Endothelial cell of umbilical vein (primary cell): ENCODE data around the gene TJP1. TPM values are rescaled to one million over a fixed set of nuclear protein-coding genes. Genes with fewer than 3 reads are reported as not detected.

Experiments
- BruUV-seq: library from RNA; stranded (reverse); fragments of 400-500 nt; replicated peaks from 2 replicates; lab custom pipeline; 2021; lab: Mats Ljungman, UMichigan
- CTCF ChIA-PET: fragments of 300-600, 350-600 bp; sonication (Branson Sonifier 250); formaldehyde crosslinking; loops from one replicate; lab custom pipeline; 2021; ENCODE audit warnings: antibody characterized with exemption, inconsistent platforms; lab: Charles Lee
- POLR2A ChIA-PET: fragments of 300-600, 350-600 bp; sonication (Branson Sonifier 250); formaldehyde crosslinking; loops from one replicate; lab custom pipeline; 2021; ENCODE audit warnings: antibody characterized with exemption, inconsistent platforms; lab: Charles Lee
- DNase-seq: peaks from one replicate; pipeline ENCODE4 v3.0.0-alpha.2; 2011; ENCODE audit warnings: low read depth, low spot score
- FAIRE-seq: peaks from 2 replicates; lab custom pipeline; 2011; peaks lifted over from hg19 to GRCh38; lab: Jason Lieb, UNC
- H2AFZ ChIP-seq: 2 replicates; pipeline ENCODE4 v1.6.0; 2012; ENCODE audit warnings: low read depth, low read length, control low read depth, inconsistent platforms
- H3K27ac ChIP-seq: 2 replicates; pipeline ENCODE4 v1.5.1; 2011; ENCODE audit warnings: low read depth, mild to moderate bottlenecking, control low read depth, low read length, moderate library complexity; ENCODE audit not compliant: insufficient read depth
- H3K27me3 ChIP-seq, 2 experiments: 2 replicates each; pipeline versions ENCODE4 v1.6.0 to v1.6.1; 2011; ENCODE audit warnings: low read length in 2 of 2, mixed read lengths in 1 of 2; ENCODE audit not compliant: control insufficient read depth in 2 of 2, insufficient read depth in 2 of 2
- H3K36me3 ChIP-seq, 2 experiments: 2 replicates in 1 of 2; 3 replicates in 1 of 2; pipeline ENCODE4 v1.5.1; 2011; ENCODE audit warnings: low read length in 2 of 2, mild to moderate bottlenecking in 1 of 2, moderate library complexity in 1 of 2; ENCODE audit not compliant: control insufficient read depth in 2 of 2, insufficient read depth in 2 of 2; ENCODE audit errors: extremely low read depth in 1 of 2
- H3K4me1 ChIP-seq: 3 replicates; pipeline ENCODE4 v1.5.1; 2011; ENCODE audit warnings: mild to moderate bottlenecking, low read length; ENCODE audit not compliant: control insufficient read depth, insufficient read depth; ENCODE audit errors: extremely low read depth
- H3K4me2 ChIP-seq: 2 replicates; pipeline ENCODE4 v1.6.1; 2011; ENCODE audit warnings: low read length, control low read depth, mixed read lengths; ENCODE audit not compliant: insufficient read depth
- H3K4me3 ChIP-seq, 3 experiments: fragments of 200-600 bp in 1 of 3; sonication (generic), shearing (Covaris generic) in 1 of 3; replicated peaks in 1 of 3; 2 replicates each; pipeline ENCODE4 v1.5.1; 2011 to 2016; ENCODE audit warnings: control low read depth in 3 of 3, low read length in 3 of 3, mild to moderate bottlenecking in 2 of 3, inconsistent platforms in 1 of 3, low read depth in 1 of 3, moderate library complexity in 1 of 3; ENCODE audit not compliant: insufficient read depth in 1 of 3
- H3K79me2 ChIP-seq: 2 replicates; pipeline ENCODE4 v1.6.0; 2012; ENCODE audit warnings: low read length, inconsistent platforms; ENCODE audit not compliant: control insufficient read depth, insufficient read depth
- H3K9ac ChIP-seq: replicated peaks from 2 replicates; pipeline ENCODE3; 2011; ENCODE audit warnings: low read length, control low read depth; ENCODE audit not compliant: insufficient read depth; ENCODE audit errors: extremely low read depth
- H3K9me1 ChIP-seq: replicated peaks from 3 replicates; pipeline ENCODE4 v1.6.0; 2011; ENCODE audit warnings: mild to moderate bottlenecking, low read length; ENCODE audit not compliant: control insufficient read depth, insufficient read depth; ENCODE audit errors: extremely low read depth
- H3K9me3 ChIP-seq: replicated peaks from 2 replicates; pipeline ENCODE4 v1.5.1; 2012; ENCODE audit warnings: low read length, inconsistent platforms; ENCODE audit not compliant: control insufficient read depth, insufficient read depth
- H4K20me1 ChIP-seq: replicated peaks from 2 replicates; pipeline ENCODE3; 2011; ENCODE audit warnings: mild to moderate bottlenecking, low read length; ENCODE audit not compliant: control insufficient read depth, insufficient read depth; ENCODE audit errors: extremely low read depth
- EZH2 ChIP-seq: IDR thresholded peaks from 2 replicates; pipeline ENCODE4 v1.6.1; 2012; ENCODE audit warnings: borderline replicate concordance, low read depth, mild to moderate bottlenecking, moderate library complexity, low read length, inconsistent platforms; ENCODE audit not compliant: severe bottlenecking
- FOS ChIP-seq: IDR thresholded peaks from 2 replicates; pipeline ENCODE4 v1.6.1; 2011; ENCODE audit warnings: mild to moderate bottlenecking, low read length, moderate library complexity, borderline replicate concordance; ENCODE audit not compliant: insufficient read depth
- GATA2 ChIP-seq: IDR thresholded peaks from 2 replicates; pipeline ENCODE4 v1.7.0; 2011; ENCODE audit warnings: low read depth, mild to moderate bottlenecking, moderate library complexity, mixed read lengths, low read length; ENCODE audit not compliant: insufficient read length, insufficient read depth
- JUN ChIP-seq: IDR thresholded peaks from 2 replicates; pipeline ENCODE4 v1.6.1; 2011; ENCODE audit warnings: borderline replicate concordance, low read depth; ENCODE audit not compliant: insufficient read length, insufficient read depth
- MYC ChIP-seq: IDR thresholded peaks from one replicate; pipeline ENCODE4 v1.6.1; 2011; ENCODE audit warnings: mild to moderate bottlenecking, low read depth, low read length
- POLR2A ChIP-seq: IDR thresholded peaks from 2 replicates; pipeline ENCODE4 v1.6.1; 2012; ENCODE audit warnings: low read depth, mild to moderate bottlenecking, control low read depth, low read length
- POLR2AphosphoS5 ChIP-seq: IDR thresholded peaks from 2 replicates; pipeline ENCODE4 v1.6.1; 2012; ENCODE audit warnings: low read depth, mild to moderate bottlenecking, control low read depth, low read length, moderate library complexity; ENCODE audit not compliant: insufficient read depth
- dilution Hi-C: fragments of 300-500 bp; cut with MboI; formaldehyde crosslinking; loops from one replicate; pipeline ENCODE4 v1.15.0; 2019; ENCODE audit warnings: low sequenced_read_pairs; ENCODE audit not compliant: extremely low pct_ligation_motif_present
- intact Hi-C: fragments of 100-400 bp; cut with micrococcal nuclease; formaldehyde crosslinking; loops from one replicate; pipeline ENCODE4 v1.10.0; 2022
- polyA plus RNA-seq, 4 experiments: library from polyadenylated mRNA; depleted of rRNA in 3 of 4; stranded (reverse) in 3 of 4; unstranded in 1 of 4; fragments of >200 nt; gene quantifications; 2 replicates each; pipeline versions ENCODE4 v1.2.1 to v1.2.3, GENCODE V29; 2011 to 2012; ENCODE audit warnings: missing spikeins in 1 of 4
- total RNA-seq: library from RNA; stranded (reverse); gene quantifications from 2 replicates; pipeline ENCODE4 v1.2.3, GENCODE V29; 2021
- TF ChIP-seq, protein P1 (sequence below), 2 donors: IDR thresholded peaks; 1 replicate in 1 of 2; 2 replicates in 1 of 2; pipeline ENCODE4 v1.5.1; 2011; ENCODE audit warnings: low read length in 2 of 2, mild to moderate bottlenecking in 2 of 2, moderate library complexity in 2 of 2, control low read depth in 1 of 2, inconsistent platforms in 1 of 2, low read depth in 1 of 2; ENCODE audit not compliant: insufficient read depth in 1 of 2; ENCODE audit errors: extremely low read depth in 1 of 2
- TF ChIP-seq, protein P2 (sequence below): IDR thresholded peaks from 2 replicates; pipeline ENCODE4 v1.6.1; 2011; ENCODE audit not compliant: insufficient read depth, insufficient read length

Gene TJP1
- total and polyA plus RNA-seq, 2 donors (not counting 3 experiments of a cell fraction or from before 2014, with no cell fraction given) = 45.6 to 128 TPM

DNA sequence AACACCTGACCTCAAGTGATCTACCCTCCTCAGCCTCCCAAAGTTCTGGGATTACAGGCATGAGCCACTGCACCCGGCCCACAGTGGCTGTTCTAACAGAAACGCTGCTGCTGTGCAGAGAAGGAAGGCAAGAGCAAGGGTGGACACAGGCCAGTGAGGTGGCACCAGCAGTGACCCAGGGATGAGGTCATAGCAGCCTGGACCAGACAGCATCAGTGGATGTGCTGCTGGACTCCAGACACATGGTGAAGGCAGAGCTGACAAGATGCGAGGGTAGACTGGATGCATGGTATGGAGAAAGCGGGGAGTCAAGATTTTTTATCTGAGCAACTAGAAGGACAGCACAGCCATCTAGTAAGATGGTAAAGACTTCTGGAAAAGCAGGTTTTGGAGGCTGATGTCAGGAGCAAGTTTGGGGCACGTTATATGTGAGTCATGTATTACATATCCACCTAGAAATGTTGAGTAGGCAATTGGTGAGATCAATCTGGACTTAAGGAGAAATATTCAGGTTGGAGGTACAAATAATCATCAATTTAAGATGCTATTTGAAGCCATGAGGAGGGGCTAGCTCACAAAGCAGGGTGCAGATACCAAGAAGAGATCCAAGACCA, 22.1 kb upstream of the TJP1 start:
- no TSS peak for BruUV-seq
- H3K27me3 ChIP-seq = no peaks in the 10 kb centered on the region
- no peak overlapping the region for H2AFZ ChIP-seq
- no peaks in the 10 kb centered on the region for H3K4me1 ChIP-seq
- no peaks in the 10 kb centered on the region for H3K36me3 ChIP-seq
- no peaks in the 10 kb centered on the region for H4K20me1 ChIP-seq
- no peak for FAIRE-seq
- no peak for DNase-seq
- no peak overlapping the region for H3K4me3 ChIP-seq
- H3K27ac ChIP-seq = no peak overlapping the region
- ChIA-PET CTCF (no interaction called here), POLR2A (no interaction called here)
- H3K4me2 ChIP-seq = no peak overlapping the region
- no peak overlapping the region for H3K9ac ChIP-seq
- H3K9me3 ChIP-seq = no peaks in the 10 kb centered on the region
- H3K9me1 ChIP-seq = no peaks in the 10 kb centered on the region
- intact Hi-C loops (no loop called here), dilution Hi-C loops (no loop called here)
- TF ChIP-seq FOS = no peak
- TF ChIP-seq EZH2 = no peak
- no peak for TF ChIP-seq POLR2AphosphoS5
- TF ChIP-seq, protein P1, sequence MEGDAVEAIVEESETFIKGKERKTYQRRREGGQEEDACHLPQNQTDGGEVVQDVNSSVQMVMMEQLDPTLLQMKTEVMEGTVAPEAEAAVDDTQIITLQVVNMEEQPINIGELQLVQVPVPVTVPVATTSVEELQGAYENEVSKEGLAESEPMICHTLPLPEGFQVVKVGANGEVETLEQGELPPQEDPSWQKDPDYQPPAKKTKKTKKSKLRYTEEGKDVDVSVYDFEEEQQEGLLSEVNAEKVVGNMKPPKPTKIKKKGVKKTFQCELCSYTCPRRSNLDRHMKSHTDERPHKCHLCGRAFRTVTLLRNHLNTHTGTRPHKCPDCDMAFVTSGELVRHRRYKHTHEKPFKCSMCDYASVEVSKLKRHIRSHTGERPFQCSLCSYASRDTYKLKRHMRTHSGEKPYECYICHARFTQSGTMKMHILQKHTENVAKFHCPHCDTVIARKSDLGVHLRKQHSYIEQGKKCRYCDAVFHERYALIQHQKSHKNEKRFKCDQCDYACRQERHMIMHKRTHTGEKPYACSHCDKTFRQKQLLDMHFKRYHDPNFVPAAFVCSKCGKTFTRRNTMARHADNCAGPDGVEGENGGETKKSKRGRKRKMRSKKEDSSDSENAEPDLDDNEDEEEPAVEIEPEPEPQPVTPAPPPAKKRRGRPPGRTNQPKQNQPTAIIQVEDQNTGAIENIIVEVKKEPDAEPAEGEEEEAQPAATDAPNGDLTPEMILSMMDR (IDR thresholded peaks at IDR 0.05; ENCODE audit: extremely low read depth in 1 of 2, insufficient read depth in 1 of 2, low read depth in 1 of 2, low read length in 2 of 2) = no peak
- H3K79me2 ChIP-seq = no peaks in the 10 kb centered on the region

DNA sequence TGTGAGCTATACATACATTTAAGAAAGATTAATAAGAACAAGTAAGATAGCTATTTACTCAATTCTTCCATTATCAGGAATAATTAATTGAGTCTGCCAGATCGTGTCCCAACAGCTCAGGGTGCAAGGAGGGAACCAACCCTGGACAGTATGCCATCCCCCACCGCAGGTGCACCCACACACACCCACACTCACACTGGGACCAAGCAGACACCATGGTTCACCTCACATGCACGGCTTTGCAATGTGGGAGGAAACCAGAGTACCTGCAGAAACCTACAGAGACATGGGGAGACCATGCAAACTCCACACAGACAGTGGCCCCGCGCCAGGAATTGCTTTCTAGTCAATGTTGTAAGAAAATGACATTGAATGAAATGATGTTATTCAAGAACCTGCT, 20.0 kb upstream of the TJP1 start:
- POLR2A ChIA-PET = no interaction called here
- Histone ChIP-seq H3K4me1 (no peaks in the 10 kb centered on the region), H3K36me3 (no peaks in the 10 kb centered on the region), H3K4me2 (no peak overlapping the region), H3K9me1 (no peaks in the 10 kb centered on the region), H3K27me3 (no peaks in the 10 kb centered on the region), H3K79me2 (no peaks in the 10 kb centered on the region), H4K20me1 (no peaks in the 10 kb centered on the region), H3K4me3 (no peak overlapping the region), H3K27ac (no peak overlapping the region), H3K9me3 (no peaks in the 10 kb centered on the region), H2AFZ (no peak overlapping the region), H3K9ac (no peak overlapping the region)
- no TSS peak for BruUV-seq
- no peak for TF ChIP-seq EZH2
- TF ChIP-seq FOS = no peak
- no peak for TF ChIP-seq JUN
- TF ChIP-seq, protein P1 (IDR thresholded peaks at IDR 0.05; ENCODE audit: extremely low read depth in 1 of 2, insufficient read depth in 1 of 2, low read depth in 1 of 2, low read length in 2 of 2) = no peak
- no peak for TF ChIP-seq GATA2
- no peak for TF ChIP-seq POLR2AphosphoS5
- no peak for TF ChIP-seq POLR2A
- TF ChIP-seq, protein P2, sequence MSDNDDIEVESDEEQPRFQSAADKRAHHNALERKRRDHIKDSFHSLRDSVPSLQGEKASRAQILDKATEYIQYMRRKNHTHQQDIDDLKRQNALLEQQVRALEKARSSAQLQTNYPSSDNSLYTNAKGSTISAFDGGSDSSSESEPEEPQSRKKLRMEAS = no peak
- TF ChIP-seq MYC = no peak
- FAIRE-seq (no peak), DNase-seq (no peak)
- CTCF ChIA-PET = interaction anchor here (1.0 kb wide), 1 partner anchor 9 kb away, joined by 3 read pairs; no protein-coding TSS in a partner anchor
- dilution Hi-C loops = no loop called here
- intact Hi-C loops = no loop called here
